ENCODE measurements around the gene TAB2. TPM values are rescaled to one million over a fixed set of nuclear protein-coding genes. Genes with fewer than 3 reads are reported as not detected.

The TAB2 gene
- polyA plus RNA-seq, 4 donors: 19.7 to 46.9 (median 21.9) TPM

DNA sequence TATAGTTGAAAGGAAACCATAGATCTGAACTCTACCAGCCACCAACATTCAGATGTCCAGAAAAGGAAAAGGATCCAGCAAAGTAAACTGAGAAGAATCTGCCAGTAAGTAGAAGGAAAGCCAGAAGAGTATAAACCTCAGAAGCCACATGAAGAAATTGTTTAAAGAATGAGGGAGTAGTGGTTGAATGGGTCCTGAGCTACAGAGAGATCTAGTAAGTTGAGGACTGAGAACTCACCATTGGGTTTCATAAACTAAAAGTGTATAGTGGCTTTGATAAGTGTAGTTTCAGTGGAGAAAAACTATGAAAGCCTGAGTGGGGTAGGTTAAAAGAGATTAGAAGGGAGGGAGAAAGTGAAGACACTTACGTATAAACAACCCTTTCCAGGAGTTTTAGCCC is 50.6 kb downstream of the TAB2 start:
- Histone ChIP-seq H3K9me3 (ENCODE audit: control insufficient read depth in 2 of 2, insufficient read depth in 1 of 2, low read depth in 1 of 2, low read length in 1 of 2) (no peaks in the 10 kb centered on the region), H3K4me3 (ENCODE audit: low read depth in 1 of 3, low read length in 3 of 3) (no peak overlapping the region), H3K27me3 (ENCODE audit: control insufficient read depth in 3 of 3, insufficient read depth in 3 of 3, low read length in 3 of 3) (no peaks in the 10 kb centered on the region), H3K36me3 (ENCODE audit: control insufficient read depth in 3 of 3, insufficient read depth in 2 of 3, low read depth in 1 of 3, low read length in 3 of 3) (peaks cover 0 to 3% (median 0%) of the 10 kb centered on the region in 3 donors), H3K4me1 (ENCODE audit: control insufficient read depth in 3 of 3, insufficient read depth in 2 of 3, low read depth in 1 of 3, low read length in 2 of 3) (peaks cover 0 to 3% (median 0%) of the 10 kb centered on the region in 3 donors), H3K27ac (ENCODE audit: low read depth in 1 of 3, low read length in 2 of 3) (no peak overlapping the region)
- no peak for DNase-seq
- WGBS, 3 donors: 76 to 85% (median 85%) methylated on average over 1 of the region's 1 CpG
- FAIRE-seq: no peak

DNA sequence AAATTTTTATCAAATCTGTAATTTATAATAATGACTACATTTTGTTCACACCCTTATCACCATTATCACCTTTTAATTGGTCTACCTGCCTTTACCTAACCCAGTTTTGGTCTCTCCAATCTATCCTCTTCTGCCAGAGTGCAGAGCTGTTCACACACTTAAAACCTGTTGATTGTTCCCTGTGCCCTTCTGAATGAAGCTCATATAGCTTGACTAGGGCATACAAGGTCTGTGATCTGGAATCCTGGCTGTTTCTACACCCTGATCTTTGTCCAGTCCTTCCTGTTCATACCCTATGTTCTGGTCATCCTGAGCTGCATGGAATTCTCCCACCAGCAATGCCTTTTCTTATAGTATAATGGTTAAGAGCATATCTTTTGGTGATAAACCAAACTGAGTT is 53.6 kb downstream of the TAB2 start:
- DNase-seq (no peak), FAIRE-seq (no peak)
- Histone ChIP-seq H3K36me3 (ENCODE audit: control insufficient read depth in 3 of 3, insufficient read depth in 2 of 3, low read depth in 1 of 3, low read length in 3 of 3) (peaks cover 0 to 7% (median 0%) of the 10 kb centered on the region in 3 donors), H3K4me3 (ENCODE audit: low read depth in 1 of 3, low read length in 3 of 3) (no peak overlapping the region), H3K27ac (ENCODE audit: low read depth in 1 of 3, low read length in 2 of 3) (no peak overlapping the region), H3K9me3 (ENCODE audit: control insufficient read depth in 2 of 2, insufficient read depth in 1 of 2, low read depth in 1 of 2, low read length in 1 of 2) (no peaks in the 10 kb centered on the region), H3K4me1 (ENCODE audit: control insufficient read depth in 3 of 3, insufficient read depth in 2 of 3, low read depth in 1 of 3, low read length in 2 of 3) (no peaks in the 10 kb centered on the region), H3K27me3 (ENCODE audit: control insufficient read depth in 3 of 3, insufficient read depth in 3 of 3, low read length in 3 of 3) (no peaks in the 10 kb centered on the region)

DNA sequence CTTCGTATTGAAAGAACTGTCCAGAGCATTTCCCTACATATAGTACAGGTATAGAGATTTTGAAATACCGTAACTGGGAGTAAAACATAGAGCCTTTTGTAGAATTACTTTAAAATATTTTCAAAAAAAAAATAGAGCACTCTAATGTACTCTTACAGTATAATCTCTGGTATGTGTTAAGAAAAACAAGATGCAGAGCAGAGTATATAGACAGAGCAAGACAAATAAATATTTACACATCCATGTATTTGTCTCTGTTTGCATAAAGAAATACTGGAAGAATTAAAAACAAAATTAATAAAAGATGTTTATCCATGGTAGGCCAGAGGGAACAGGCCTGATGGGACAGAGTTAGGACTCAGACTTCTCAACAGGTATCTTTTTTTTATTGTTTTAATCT is 54.5 kb downstream of the TAB2 start:
- H3K36me3 ChIP-seq (ENCODE audit: control insufficient read depth in 3 of 3, insufficient read depth in 2 of 3, low read depth in 1 of 3, low read length in 3 of 3): peaks cover 0 to 7% (median 0%) of the 10 kb centered on the region in 3 donors
- H3K27ac ChIP-seq (ENCODE audit: low read depth in 1 of 3, low read length in 2 of 3): no peak overlapping the region
- FAIRE-seq (no peak), DNase-seq (no peak)
- H3K27me3 ChIP-seq (ENCODE audit: control insufficient read depth in 3 of 3, insufficient read depth in 3 of 3, low read length in 3 of 3): no peaks in the 10 kb centered on the region
- no peaks in the 10 kb centered on the region for H3K4me1 ChIP-seq (ENCODE audit: control insufficient read depth in 3 of 3, insufficient read depth in 2 of 3, low read depth in 1 of 3, low read length in 2 of 3)
- 76 to 97% (median 95%) methylated on average over 2 of the region's 2 CpGs for WGBS, 3 donors
- H3K4me3 ChIP-seq (ENCODE audit: low read depth in 1 of 3, low read length in 3 of 3): no peak overlapping the region
- H3K9me3 ChIP-seq (ENCODE audit: control insufficient read depth in 2 of 2, insufficient read depth in 1 of 2, low read depth in 1 of 2, low read length in 1 of 2): no peaks in the 10 kb centered on the region

DNA sequence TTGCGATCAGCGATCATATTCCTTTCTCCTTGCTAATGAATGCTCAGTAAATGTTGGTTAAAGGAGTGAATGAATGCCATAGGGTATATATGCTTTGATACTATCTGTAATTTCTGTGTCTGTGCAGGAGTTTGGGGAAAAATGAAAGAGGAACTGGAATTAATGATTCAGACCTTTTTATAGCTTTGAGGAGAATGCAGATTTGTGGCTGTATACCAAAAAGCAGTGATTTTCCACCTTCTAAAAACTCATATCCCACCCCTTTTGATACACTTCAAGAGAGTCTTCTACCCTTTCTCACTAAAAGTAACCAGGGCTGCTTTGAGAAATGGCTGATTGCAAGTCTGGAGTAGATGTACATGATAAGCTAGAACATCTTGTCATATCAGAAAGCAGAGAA is 56.0 kb downstream of the TAB2 start:
- WGBS, 3 donors: 94 to 100% (median 99%) methylated on average over 2 of the region's 2 CpGs
- peaks cover 3 to 7% (median 6%) of the 10 kb centered on the region in 3 donors for H3K36me3 ChIP-seq (ENCODE audit: control insufficient read depth in 3 of 3, insufficient read depth in 2 of 3, low read depth in 1 of 3, low read length in 3 of 3)
- H3K4me1 ChIP-seq (ENCODE audit: control insufficient read depth in 3 of 3, insufficient read depth in 2 of 3, low read depth in 1 of 3, low read length in 2 of 3): no peaks in the 10 kb centered on the region
- H3K9me3 ChIP-seq (ENCODE audit: control insufficient read depth in 2 of 2, insufficient read depth in 1 of 2, low read depth in 1 of 2, low read length in 1 of 2): no peaks in the 10 kb centered on the region
- FAIRE-seq (no peak), DNase-seq (no peak)
- H3K27me3 ChIP-seq (ENCODE audit: control insufficient read depth in 3 of 3, insufficient read depth in 3 of 3, low read length in 3 of 3): no peaks in the 10 kb centered on the region
- no peak overlapping the region for H3K27ac ChIP-seq (ENCODE audit: low read depth in 1 of 3, low read length in 2 of 3)
- no peak overlapping the region for H3K4me3 ChIP-seq (ENCODE audit: low read depth in 1 of 3, low read length in 3 of 3)

DNA sequence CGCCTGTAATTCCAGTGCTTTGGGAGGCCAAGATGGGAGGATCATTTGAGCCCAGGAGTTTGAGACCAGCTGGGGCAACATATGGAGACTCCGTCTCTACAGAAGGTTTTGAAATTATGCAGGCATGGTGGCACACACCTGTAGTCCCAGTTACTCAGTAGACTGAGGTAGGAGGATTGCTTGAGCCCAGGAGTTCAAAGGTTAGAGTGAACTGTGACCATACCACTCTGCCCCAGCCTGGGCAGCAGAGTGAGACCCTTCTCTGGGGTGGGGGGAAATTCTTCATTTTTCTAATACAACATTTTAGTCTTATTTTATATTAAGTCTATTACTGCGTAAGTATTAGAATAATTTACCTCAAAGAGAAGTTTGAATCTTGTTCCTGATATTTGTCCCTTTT is 62.5 kb downstream of the TAB2 start:
- no peaks in the 10 kb centered on the region for H3K9me3 ChIP-seq (ENCODE audit: control insufficient read depth in 2 of 2, insufficient read depth in 1 of 2, low read depth in 1 of 2, low read length in 1 of 2)
- WGBS, 3 donors: 95 to 100% (median 96%) methylated on average over 3 of the region's 3 CpGs
- H3K4me1 ChIP-seq (ENCODE audit: control insufficient read depth in 3 of 3, insufficient read depth in 2 of 3, low read depth in 1 of 3, low read length in 2 of 3): no peaks in the 10 kb centered on the region
- H3K36me3 ChIP-seq (ENCODE audit: control insufficient read depth in 3 of 3, insufficient read depth in 2 of 3, low read depth in 1 of 3, low read length in 3 of 3): peaks cover 14 to 22% (median 18%) of the 10 kb centered on the region in 3 donors
- H3K27ac ChIP-seq (ENCODE audit: low read depth in 1 of 3, low read length in 2 of 3): no peak overlapping the region
- FAIRE-seq (no peak), DNase-seq (no peak)
- no peak overlapping the region for H3K4me3 ChIP-seq (ENCODE audit: low read depth in 1 of 3, low read length in 3 of 3)
- no peaks in the 10 kb centered on the region for H3K27me3 ChIP-seq (ENCODE audit: control insufficient read depth in 3 of 3, insufficient read depth in 3 of 3, low read length in 3 of 3)

DNA sequence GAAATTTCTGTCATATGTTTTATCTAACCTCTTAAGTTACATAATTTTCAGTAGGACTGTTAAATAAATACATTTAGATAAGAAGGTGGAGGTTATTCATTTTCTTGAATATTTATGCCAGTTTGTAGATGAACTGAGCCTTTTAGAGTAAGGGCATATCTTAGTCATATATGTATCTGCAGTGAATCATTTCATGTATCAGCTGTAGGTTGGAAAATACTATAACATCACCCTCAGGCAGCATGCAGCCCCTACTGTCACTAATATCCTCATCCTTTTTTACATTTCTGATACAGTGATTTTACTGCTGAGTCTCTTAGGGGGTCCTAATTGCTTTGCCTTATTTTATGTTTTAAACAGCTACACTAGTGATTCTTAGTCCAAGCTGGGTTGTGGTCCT is 63.0 kb downstream of the TAB2 start:
- Histone ChIP-seq H3K9me3 (ENCODE audit: control insufficient read depth in 2 of 2, insufficient read depth in 1 of 2, low read depth in 1 of 2, low read length in 1 of 2) (no peaks in the 10 kb centered on the region), H3K4me1 (ENCODE audit: control insufficient read depth in 3 of 3, insufficient read depth in 2 of 3, low read depth in 1 of 3, low read length in 2 of 3) (no peaks in the 10 kb centered on the region), H3K36me3 (ENCODE audit: control insufficient read depth in 3 of 3, insufficient read depth in 2 of 3, low read depth in 1 of 3, low read length in 3 of 3) (peaks cover 14 to 25% (median 18%) of the 10 kb centered on the region in 3 donors), H3K4me3 (ENCODE audit: low read depth in 1 of 3, low read length in 3 of 3) (no peak overlapping the region), H3K27ac (ENCODE audit: low read depth in 1 of 3, low read length in 2 of 3) (no peak overlapping the region), H3K27me3 (ENCODE audit: control insufficient read depth in 3 of 3, insufficient read depth in 3 of 3, low read length in 3 of 3) (no peaks in the 10 kb centered on the region)
- FAIRE-seq (no peak), DNase-seq (no peak)

DNA sequence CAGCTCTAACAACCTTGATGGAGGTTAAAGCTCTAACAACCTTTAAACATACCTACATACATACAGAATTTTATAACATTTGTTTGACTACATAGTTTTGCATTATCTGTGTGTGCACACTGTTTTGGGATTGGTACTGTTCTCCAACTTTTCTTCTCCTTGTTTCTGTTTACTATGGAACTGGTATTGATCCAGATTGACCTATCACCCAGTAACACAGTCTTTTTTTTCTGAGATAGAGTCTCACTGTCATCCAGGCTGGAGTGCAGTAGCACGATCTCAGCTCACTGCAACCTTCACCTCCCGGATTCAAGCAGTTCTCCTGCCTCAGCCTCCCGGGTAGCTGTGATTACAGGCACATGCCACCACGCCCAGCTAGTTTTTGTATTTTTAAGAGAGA is 65.9 kb downstream of the TAB2 start:
- no peak for FAIRE-seq
- H3K4me3 ChIP-seq (ENCODE audit: low read depth in 1 of 3, low read length in 3 of 3): no peak overlapping the region
- no peaks in the 10 kb centered on the region for H3K9me3 ChIP-seq (ENCODE audit: control insufficient read depth in 2 of 2, insufficient read depth in 1 of 2, low read depth in 1 of 2, low read length in 1 of 2)
- no peak overlapping the region for H3K27ac ChIP-seq (ENCODE audit: low read depth in 1 of 3, low read length in 2 of 3)
- peaks cover 0 to 9% (median 3%) of the 10 kb centered on the region in 3 donors for H3K4me1 ChIP-seq (ENCODE audit: control insufficient read depth in 3 of 3, insufficient read depth in 2 of 3, low read depth in 1 of 3, low read length in 2 of 3)
- H3K36me3 ChIP-seq (ENCODE audit: control insufficient read depth in 3 of 3, insufficient read depth in 2 of 3, low read depth in 1 of 3, low read length in 3 of 3): peaks cover 13 to 25% (median 14%) of the 10 kb centered on the region in 3 donors
- DNase-seq: no peak
- no peaks in the 10 kb centered on the region for H3K27me3 ChIP-seq (ENCODE audit: control insufficient read depth in 3 of 3, insufficient read depth in 3 of 3, low read length in 3 of 3)
- WGBS, 3 donors: 86 to 93% (median 90%) methylated on average over 4 of the region's 4 CpGs

DNA sequence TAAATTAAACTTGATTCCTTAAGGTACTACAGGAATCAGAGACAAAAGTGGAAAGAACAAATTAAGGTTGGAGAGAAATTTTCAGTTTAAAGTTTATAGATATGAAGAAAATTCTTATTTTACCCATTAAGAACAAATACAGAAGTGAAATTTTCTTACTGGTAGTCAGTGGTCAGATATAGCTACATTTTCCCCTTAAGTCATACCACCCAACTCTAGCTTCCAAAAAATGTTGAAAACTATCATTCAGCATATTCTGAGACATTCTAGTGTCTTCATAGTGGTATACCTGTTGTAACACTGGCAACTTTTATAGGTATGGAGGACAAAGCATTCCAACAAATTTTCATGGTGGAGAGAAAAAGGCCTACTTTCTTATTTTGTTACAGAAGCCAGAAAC is 67.0 kb downstream of the TAB2 start:
- DNase-seq: no peak
- no peaks in the 10 kb centered on the region for H3K9me3 ChIP-seq (ENCODE audit: control insufficient read depth in 2 of 2, insufficient read depth in 1 of 2, low read depth in 1 of 2, low read length in 1 of 2)
- H3K27me3 ChIP-seq (ENCODE audit: control insufficient read depth in 3 of 3, insufficient read depth in 3 of 3, low read length in 3 of 3): no peaks in the 10 kb centered on the region
- H3K36me3 ChIP-seq (ENCODE audit: control insufficient read depth in 3 of 3, insufficient read depth in 2 of 3, low read depth in 1 of 3, low read length in 3 of 3): peaks cover 6 to 20% (median 6%) of the 10 kb centered on the region in 3 donors
- no peak overlapping the region for H3K4me3 ChIP-seq (ENCODE audit: low read depth in 1 of 3, low read length in 3 of 3)
- FAIRE-seq: no peak
- H3K27ac ChIP-seq (ENCODE audit: low read depth in 1 of 3, low read length in 2 of 3): no peak overlapping the region
- peaks cover 0 to 9% (median 3%) of the 10 kb centered on the region in 3 donors for H3K4me1 ChIP-seq (ENCODE audit: control insufficient read depth in 3 of 3, insufficient read depth in 2 of 3, low read depth in 1 of 3, low read length in 2 of 3)

DNA sequence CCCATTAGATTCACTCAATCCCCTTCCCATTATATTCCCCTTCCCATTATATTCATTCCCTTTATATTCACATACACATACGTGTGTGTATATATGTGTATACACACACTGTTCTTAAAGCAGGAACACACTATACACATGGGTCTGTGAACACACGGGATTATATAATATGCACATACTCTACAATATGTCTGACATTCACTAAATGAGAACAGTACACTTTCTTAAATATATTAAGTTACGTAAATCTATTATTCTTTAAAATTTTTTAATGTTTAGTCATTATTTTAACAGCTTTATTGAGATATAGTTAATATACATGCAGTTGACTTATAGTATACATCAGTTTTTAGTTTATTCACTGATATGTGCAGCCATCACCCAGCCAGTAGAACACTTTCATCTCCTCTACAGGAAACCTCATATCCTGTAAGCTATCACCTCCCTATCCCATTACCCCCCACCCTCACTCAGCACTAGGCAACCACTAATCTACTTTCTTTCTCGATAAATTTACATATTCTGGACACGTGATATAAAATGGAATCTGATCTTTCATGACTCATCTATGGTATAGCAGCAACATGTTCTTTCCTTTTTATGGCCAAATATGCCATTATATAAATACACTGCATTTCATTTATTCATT is 68.6 kb downstream of the TAB2 start:
- Histone ChIP-seq H3K27ac (ENCODE audit: low read depth in 1 of 3, low read length in 2 of 3) (no peak overlapping the region), H3K4me1 (ENCODE audit: control insufficient read depth in 3 of 3, insufficient read depth in 2 of 3, low read depth in 1 of 3, low read length in 2 of 3) (peaks cover 0 to 9% (median 3%) of the 10 kb centered on the region in 3 donors), H3K36me3 (ENCODE audit: control insufficient read depth in 3 of 3, insufficient read depth in 2 of 3, low read depth in 1 of 3, low read length in 3 of 3) (peaks cover 0 to 12% (median 2%) of the 10 kb centered on the region in 3 donors), H3K27me3 (ENCODE audit: control insufficient read depth in 3 of 3, insufficient read depth in 3 of 3, low read length in 3 of 3) (no peaks in the 10 kb centered on the region), H3K4me3 (ENCODE audit: low read depth in 1 of 3, low read length in 3 of 3) (no peak overlapping the region), H3K9me3 (ENCODE audit: control insufficient read depth in 2 of 2, insufficient read depth in 1 of 2, low read depth in 1 of 2, low read length in 1 of 2) (no peaks in the 10 kb centered on the region)
- no peak for FAIRE-seq
- WGBS, 3 donors: 88 to 93% (median 88%) methylated on average over 5 of the region's 5 CpGs
- no peak for DNase-seq
